Measurements from ENCODE around the gene TPST1.

The TPST1 gene

DNA sequence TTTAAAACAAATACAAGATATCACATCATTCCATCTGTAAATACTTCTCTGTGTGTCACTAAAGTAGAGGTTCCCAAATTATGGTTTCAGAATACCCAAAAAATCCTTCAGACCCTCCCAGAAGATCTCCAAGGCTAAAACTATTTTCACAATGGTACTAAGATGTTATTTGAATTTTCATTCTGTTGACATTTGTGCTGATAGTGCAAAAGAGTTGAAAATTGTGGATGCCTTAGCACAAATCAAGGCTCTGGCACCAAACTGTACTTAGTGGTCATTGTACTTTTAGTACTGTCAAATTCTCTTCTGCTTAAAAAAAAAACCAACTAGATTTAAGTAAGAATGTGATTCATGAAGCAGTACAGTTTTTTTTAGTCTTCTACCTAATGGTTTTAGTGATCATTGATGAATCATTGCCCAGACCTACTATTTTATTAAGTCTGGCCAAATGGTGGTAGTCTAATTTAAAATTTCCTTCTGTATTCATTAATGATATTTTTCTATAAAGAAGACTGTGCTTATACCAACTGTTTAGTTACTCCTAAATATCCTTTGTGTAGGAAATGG, 50.5 kb downstream of the TPST1 start:
- H3K4me3 ChIP-seq (ENCODE audit: low read length): no peak overlapping the region
- DNase-seq (ENCODE audit: low read depth): peak; percentile 67
- TF ChIP-seq, protein P1, sequence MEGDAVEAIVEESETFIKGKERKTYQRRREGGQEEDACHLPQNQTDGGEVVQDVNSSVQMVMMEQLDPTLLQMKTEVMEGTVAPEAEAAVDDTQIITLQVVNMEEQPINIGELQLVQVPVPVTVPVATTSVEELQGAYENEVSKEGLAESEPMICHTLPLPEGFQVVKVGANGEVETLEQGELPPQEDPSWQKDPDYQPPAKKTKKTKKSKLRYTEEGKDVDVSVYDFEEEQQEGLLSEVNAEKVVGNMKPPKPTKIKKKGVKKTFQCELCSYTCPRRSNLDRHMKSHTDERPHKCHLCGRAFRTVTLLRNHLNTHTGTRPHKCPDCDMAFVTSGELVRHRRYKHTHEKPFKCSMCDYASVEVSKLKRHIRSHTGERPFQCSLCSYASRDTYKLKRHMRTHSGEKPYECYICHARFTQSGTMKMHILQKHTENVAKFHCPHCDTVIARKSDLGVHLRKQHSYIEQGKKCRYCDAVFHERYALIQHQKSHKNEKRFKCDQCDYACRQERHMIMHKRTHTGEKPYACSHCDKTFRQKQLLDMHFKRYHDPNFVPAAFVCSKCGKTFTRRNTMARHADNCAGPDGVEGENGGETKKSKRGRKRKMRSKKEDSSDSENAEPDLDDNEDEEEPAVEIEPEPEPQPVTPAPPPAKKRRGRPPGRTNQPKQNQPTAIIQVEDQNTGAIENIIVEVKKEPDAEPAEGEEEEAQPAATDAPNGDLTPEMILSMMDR (IDR thresholded peaks at IDR 0.05; ENCODE audit: insufficient read depth, low read depth, low read length, missing control alignments): no peak

DNA sequence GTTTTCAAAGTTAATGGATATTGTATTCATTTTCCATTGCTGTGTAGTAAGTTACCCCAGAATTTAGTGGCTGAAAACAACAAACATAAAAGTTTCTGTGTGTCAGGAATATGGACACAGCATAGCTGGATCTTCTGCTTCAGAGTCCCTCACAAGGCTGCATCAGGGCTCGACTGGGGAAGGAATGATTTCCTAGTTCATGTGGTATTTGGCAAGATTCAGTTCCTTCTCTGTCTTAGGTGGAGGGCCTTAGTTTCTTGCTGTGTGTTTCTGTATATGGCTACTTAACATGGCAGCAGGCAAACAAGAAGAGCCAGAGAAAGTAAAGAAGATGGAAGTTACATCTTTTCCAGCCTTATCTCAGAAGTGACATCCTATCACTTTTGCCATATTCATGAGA, 51.1 kb downstream of the TPST1 start:
- no peak for DNase-seq (ENCODE audit: low read depth)
- no peak overlapping the region for H3K4me3 ChIP-seq (ENCODE audit: low read length)
- TF ChIP-seq, protein P1 (IDR thresholded peaks at IDR 0.05; ENCODE audit: insufficient read depth, low read depth, low read length, missing control alignments): no peak

DNA sequence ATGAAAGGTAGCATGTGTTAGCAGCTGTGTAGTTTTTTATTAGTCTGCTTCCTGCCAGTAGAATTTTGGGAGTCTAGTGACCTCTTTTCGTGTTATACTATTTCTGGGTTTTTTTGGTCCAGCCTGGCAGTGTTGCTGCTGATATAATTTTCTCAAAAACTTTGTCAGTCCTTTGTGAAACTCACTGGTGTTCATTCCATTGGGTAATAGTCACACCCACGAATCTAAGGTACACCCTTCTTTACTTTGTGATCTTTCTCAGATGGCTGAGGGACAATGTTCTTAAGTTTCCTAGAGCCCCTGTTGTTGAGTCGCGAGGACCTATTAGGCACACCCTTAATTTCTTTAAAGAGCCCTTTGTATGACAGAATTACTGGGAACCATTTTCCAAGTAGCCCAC, 52.3 kb downstream of the TPST1 start:
- no peak overlapping the region for H3K4me3 ChIP-seq (ENCODE audit: low read length)
- DNase-seq (ENCODE audit: low read depth): peak; percentile 64
- TF ChIP-seq, protein P1 (IDR thresholded peaks at IDR 0.05; ENCODE audit: insufficient read depth, low read depth, low read length, missing control alignments): no peak

DNA sequence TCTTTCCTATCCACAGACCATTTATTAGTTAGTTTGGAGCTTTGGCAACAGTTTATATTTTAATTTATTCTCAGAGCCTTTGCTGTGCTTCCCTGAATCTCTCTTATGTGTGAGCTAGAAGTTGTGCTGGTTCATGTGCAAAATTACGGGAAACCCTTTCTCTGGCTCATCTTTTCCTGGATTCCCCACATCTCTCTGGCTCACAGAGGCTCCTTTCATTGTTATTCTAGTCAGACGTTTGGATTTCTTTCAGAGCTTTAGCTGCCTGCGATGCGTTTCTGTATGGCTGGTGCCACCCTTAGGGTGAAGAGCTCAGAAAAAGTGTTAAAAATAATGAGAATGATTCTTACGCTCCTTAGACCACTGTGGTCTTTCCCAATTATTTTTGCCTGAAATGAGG, 53.3 kb downstream of the TPST1 start:
- TF ChIP-seq, protein P1 (IDR thresholded peaks at IDR 0.05; ENCODE audit: insufficient read depth, low read depth, low read length, missing control alignments): no peak
- DNase-seq (ENCODE audit: low read depth): no peak
- H3K4me3 ChIP-seq (ENCODE audit: low read length): no peak overlapping the region

DNA sequence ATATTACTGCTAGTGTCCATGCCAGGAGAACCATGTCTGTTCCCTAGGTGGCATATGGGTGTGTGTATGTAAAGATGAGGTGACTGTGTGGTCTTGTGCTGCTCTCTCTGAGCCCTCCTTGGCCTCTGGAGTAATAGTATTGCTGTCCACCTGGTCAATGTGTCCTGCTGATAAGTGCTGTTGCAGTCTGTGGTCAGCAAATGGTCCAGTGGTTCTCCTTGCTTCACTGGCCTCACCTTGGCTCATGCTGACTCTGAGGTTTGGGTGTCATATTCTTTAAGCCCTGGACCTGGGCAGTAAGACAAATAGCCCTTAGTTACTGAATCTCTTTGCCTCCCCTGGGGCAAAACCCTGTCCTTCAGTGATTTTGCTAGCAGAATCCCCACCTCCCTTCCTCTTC, 56.8 kb downstream of the TPST1 start:
- DNase-seq (ENCODE audit: low read depth): no peak
- TF ChIP-seq, protein P1 (IDR thresholded peaks at IDR 0.05; ENCODE audit: insufficient read depth, low read depth, low read length, missing control alignments): no peak
- H3K4me3 ChIP-seq (ENCODE audit: low read length): no peak overlapping the region

DNA sequence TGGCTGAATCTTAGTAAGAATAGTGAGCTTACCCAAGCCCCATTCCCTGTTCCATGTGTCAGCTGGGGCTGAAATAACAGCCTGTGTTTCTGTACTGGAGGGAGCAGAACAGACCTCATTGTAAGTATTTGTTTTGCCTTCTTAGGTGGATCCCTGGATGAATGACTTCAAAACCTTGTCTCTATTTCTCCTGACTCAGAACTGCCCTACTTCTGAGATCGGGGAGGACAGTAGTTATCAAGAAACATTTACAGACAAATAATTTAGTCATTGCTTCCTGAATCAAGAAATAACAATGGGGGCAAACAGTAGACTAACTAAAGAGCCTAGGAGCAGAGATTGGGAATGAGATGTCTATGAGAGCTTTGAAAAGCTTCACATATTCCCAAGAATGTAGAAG, 58.8 kb downstream of the TPST1 start:
- TF ChIP-seq, protein P1 (IDR thresholded peaks at IDR 0.05; ENCODE audit: insufficient read depth, low read depth, low read length, missing control alignments): no peak
- DNase-seq (ENCODE audit: low read depth): no peak

DNA sequence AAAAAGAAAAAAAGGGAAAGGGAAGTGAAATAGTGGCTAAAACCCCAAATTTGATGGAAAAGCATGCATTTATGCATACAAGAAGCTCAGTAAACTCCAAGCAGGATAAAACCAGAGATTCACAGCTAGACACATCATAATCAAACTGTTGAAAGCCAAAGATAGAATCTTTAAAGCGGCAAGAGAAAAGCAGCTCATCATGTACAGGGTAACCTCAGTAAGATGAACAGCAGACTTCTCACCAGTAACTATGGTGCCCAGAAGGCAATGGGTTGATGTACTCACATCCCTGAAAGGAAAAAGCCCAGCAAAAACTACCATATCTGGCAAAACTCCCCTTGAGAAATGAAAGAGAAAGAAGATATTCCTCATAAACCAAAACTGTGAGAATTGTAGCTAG, 60.4 kb downstream of the TPST1 start:
- DNase-seq (ENCODE audit: low read depth): peak; percentile 32
- TF ChIP-seq, protein P1 (IDR thresholded peaks at IDR 0.05; ENCODE audit: insufficient read depth, low read depth, low read length, missing control alignments): no peak
- no peak overlapping the region for H3K4me3 ChIP-seq (ENCODE audit: low read length)

More for the DNA sequence above, 58.8 kb downstream of the TPST1 start:
- no peak overlapping the region for H3K4me3 ChIP-seq (ENCODE audit: low read length)

Data from epithelial cell of esophagus (primary cell).